Parathyroid adenoma (tissue), 2 donors: Measurements from ENCODE around the gene TRIM37.

Source experiments
- H2AFZ ChIP-seq: fragments of 300-600 bp; sonication (generic); one replicate; pipeline ENCODE4 v1.7.0; 2017; ENCODE audit warnings: antibody characterized with exemption, mild to moderate bottlenecking
- H3K27ac ChIP-seq: fragments of 300-600 bp; sonication (generic); one replicate; pipeline ENCODE4 v1.7.0; 2017
- H3K27me3 ChIP-seq: fragments of 300-600 bp; sonication (generic); one replicate; pipeline ENCODE4 v1.7.0; 2017; ENCODE audit warnings: low read length; ENCODE audit not compliant: control insufficient read depth, insufficient read depth
- H3K36me3 ChIP-seq: fragments of 300-600 bp; sonication (generic); one replicate; pipeline ENCODE4 v1.7.0; 2017; ENCODE audit warnings: low read length; ENCODE audit not compliant: control insufficient read depth, insufficient read depth
- H3K4me1 ChIP-seq: fragments of 300-600 bp; sonication (generic); one replicate; pipeline ENCODE4 v1.7.0; 2017; ENCODE audit warnings: control low read depth
- H3K4me2 ChIP-seq: fragments of 300-600 bp; sonication (generic); one replicate; pipeline ENCODE4 v1.7.0; 2017; ENCODE audit warnings: low read length
- H3K4me3 ChIP-seq: fragments of 300-600 bp; sonication (generic); one replicate; pipeline ENCODE4 v1.7.0; 2017; ENCODE audit warnings: low read depth, low read length
- H3K79me2 ChIP-seq: fragments of 300-600 bp; sonication (generic); one replicate; pipeline ENCODE4 v1.7.0; 2017; ENCODE audit warnings: control low read depth
- H3K9ac ChIP-seq: fragments of 300-600 bp; sonication (generic); one replicate; pipeline ENCODE4 v1.7.0; 2017; ENCODE audit warnings: mild to moderate bottlenecking
- H3K9me3 ChIP-seq: fragments of 300-600 bp; sonication (generic); one replicate; pipeline ENCODE4 v1.7.0; 2017; ENCODE audit warnings: low read length; ENCODE audit not compliant: control insufficient read depth
- TF ChIP-seq, protein P1 (sequence below): fragments of 300-600 bp; sonication (generic); IDR thresholded peaks from one replicate; pipeline ENCODE4 v1.7.0; 2017; ENCODE audit warnings: antibody characterized with exemption, mild to moderate bottlenecking
- donor health status: primary hyperparathyroidism.

TRIM37 gene

DNA sequence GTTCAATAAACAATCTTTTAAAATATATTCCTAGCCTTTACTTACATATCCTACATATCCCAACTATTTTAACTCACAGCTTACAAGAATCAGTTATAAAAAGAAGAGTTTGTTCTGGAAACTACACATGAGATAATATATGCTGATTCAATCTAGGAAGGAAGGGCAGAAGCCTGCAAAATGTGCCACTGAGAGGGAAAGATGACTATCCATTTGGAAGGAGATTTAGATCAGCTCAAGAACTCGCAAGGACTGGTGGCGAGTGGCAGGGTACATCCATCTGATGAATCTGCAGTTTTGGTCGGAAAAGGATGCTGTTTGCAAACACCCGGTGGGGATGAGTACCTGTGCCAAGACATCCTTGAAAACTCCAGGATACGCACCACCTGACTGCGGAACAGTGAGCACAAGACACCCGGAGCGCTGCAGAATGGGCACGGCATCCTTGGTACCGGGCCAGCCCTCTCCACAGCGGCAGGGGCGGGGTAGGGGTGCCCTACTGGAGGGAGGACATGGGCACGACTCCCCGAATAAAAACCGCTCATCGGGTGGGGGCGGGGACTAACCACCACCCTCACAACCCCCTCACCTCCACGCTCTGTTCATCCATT, 723 bp downstream of the TRIM37 start:
- Histone ChIP-seq H3K9ac (no peak overlapping the region), H3K9me3 (no peaks in the 10 kb centered on the region), H3K4me2 (peak overlapping the region; percentile 75), H3K27ac (peak overlapping the region; percentile 84), H3K4me3 (peak overlapping the region; percentile 85), H3K36me3 (no peaks in the 10 kb centered on the region), H2AFZ (peak overlapping the region; percentile 90), H3K27me3 (no peaks in the 10 kb centered on the region), H3K4me1 (peaks cover 4% of the 10 kb centered on the region), H3K79me2 (peaks cover 5% of the 10 kb centered on the region)
- TF ChIP-seq, protein P1, sequence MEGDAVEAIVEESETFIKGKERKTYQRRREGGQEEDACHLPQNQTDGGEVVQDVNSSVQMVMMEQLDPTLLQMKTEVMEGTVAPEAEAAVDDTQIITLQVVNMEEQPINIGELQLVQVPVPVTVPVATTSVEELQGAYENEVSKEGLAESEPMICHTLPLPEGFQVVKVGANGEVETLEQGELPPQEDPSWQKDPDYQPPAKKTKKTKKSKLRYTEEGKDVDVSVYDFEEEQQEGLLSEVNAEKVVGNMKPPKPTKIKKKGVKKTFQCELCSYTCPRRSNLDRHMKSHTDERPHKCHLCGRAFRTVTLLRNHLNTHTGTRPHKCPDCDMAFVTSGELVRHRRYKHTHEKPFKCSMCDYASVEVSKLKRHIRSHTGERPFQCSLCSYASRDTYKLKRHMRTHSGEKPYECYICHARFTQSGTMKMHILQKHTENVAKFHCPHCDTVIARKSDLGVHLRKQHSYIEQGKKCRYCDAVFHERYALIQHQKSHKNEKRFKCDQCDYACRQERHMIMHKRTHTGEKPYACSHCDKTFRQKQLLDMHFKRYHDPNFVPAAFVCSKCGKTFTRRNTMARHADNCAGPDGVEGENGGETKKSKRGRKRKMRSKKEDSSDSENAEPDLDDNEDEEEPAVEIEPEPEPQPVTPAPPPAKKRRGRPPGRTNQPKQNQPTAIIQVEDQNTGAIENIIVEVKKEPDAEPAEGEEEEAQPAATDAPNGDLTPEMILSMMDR: no peak

DNA sequence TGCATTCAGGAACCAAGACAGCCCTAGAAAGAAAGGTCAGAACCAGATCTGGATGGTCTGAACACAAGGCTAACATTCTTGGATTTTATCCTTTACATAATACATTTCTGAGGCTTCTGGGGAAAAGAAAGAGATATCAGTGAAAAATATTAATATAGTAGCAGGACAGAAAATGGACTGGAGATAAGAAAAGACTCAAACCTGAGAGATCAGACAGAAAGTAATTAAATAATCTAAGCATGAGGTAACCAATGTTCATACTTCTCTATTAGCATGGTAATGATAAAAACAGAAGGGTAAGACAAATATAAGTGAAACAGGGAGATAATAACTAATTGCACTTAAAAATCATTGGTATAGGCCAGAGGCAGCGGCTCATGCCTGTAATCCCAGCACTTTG, 5.5 kb downstream of the TRIM37 start:
- TF ChIP-seq, protein P1: no peak
- Histone ChIP-seq H3K9ac (no peak overlapping the region), H2AFZ (no peak overlapping the region), H3K4me2 (no peak overlapping the region), H3K4me1 (peaks cover 4% of the 10 kb centered on the region), H3K9me3 (no peaks in the 10 kb centered on the region), H3K27me3 (no peaks in the 10 kb centered on the region), H3K79me2 (peaks cover 7% of the 10 kb centered on the region), H3K36me3 (no peaks in the 10 kb centered on the region), H3K27ac (no peak overlapping the region), H3K4me3 (no peak overlapping the region)

GRCh38 chr17:59097876-59098275, 8.8 kb downstream of the TRIM37 start:
- Histone ChIP-seq H3K27me3 (no peaks in the 10 kb centered on the region), H3K9ac (no peak overlapping the region), H3K4me3 (no peak overlapping the region), H3K79me2 (peaks cover 21% of the 10 kb centered on the region), H3K4me2 (no peak overlapping the region), H3K4me1 (no peaks in the 10 kb centered on the region), H3K9me3 (no peaks in the 10 kb centered on the region), H2AFZ (no peak overlapping the region), H3K36me3 (no peaks in the 10 kb centered on the region), H3K27ac (no peak overlapping the region)
- TF ChIP-seq, protein P1: no peak

- Histone ChIP-seq H3K4me1 (no peaks in the 10 kb centered on the region), H3K27me3 (no peaks in the 10 kb centered on the region), H3K9me3 (no peaks in the 10 kb centered on the region), H3K9ac (no peak overlapping the region), H2AFZ (no peak overlapping the region), H3K79me2 (peaks cover 18% of the 10 kb centered on the region), H3K27ac (no peak overlapping the region), H3K4me2 (no peak overlapping the region), H3K36me3 (no peaks in the 10 kb centered on the region), H3K4me3 (no peak overlapping the region)
- TF ChIP-seq, protein P1: no peak
These were observed 11.7 kb downstream of the TRIM37 start for GRCh38 chr17:59094861-59095530.
